Activated T-cell treated with anti-CD3 and anti-CD28 coated beads, Interleukin-2, amount 50 U/mL, for 72 hours (primary cell): ENCODE data around the gene CDS1. TPM values are rescaled to one million over a fixed set of nuclear protein-coding genes. Genes with fewer than 3 reads are reported as not detected.

ENCODE experiments used
- total RNA-seq, 2 donors: library from RNA; stranded (reverse); gene quantifications; one replicate each; pipeline ENCODE4 v1.2.3, GENCODE V29; 2022

Gene CDS1
- total RNA-seq, 2 donors from 2014 or later = 0.22 to 0.28 TPM

Other genes with a start within 250 kb of the CDS1 start
- not detected for gene NKX6-1, start 83.8 kb upstream of the CDS1 start, total RNA-seq